Mesendoderm (in vitro differentiated cells): ENCODE results near the gene RHOB.

Experiments used
- DNase-seq: peaks from one replicate; pipeline ENCODE4 v3.0.0; 2013
- H2AK5ac ChIP-seq: 2 replicates; pipeline ENCODE4 v1.6.1; 2013; ENCODE audit warnings: low read length, inconsistent platforms
- H2BK120ac ChIP-seq: 2 replicates; pipeline ENCODE4 v1.6.1; 2013; ENCODE audit warnings: low read depth, mild to moderate bottlenecking, low read length, moderate library complexity, mixed read lengths
- H2BK15ac ChIP-seq: replicated peaks from 2 replicates; pipeline ENCODE4 v1.6.1; 2013; ENCODE audit warnings: low read depth, mild to moderate bottlenecking, moderate library complexity
- H2BK5ac ChIP-seq: 2 replicates; pipeline ENCODE4 v1.6.1; 2013; ENCODE audit warnings: low read length, inconsistent platforms
- H3K18ac ChIP-seq: 2 replicates; pipeline ENCODE4 v1.6.1; 2013; ENCODE audit warnings: mild to moderate bottlenecking, low read length, mixed read lengths
- H3K23ac ChIP-seq: one replicate; pipeline ENCODE4 v1.6.1; 2013; ENCODE audit warnings: low read length
- H3K27ac ChIP-seq: 2 replicates; pipeline ENCODE4 v1.5.1; 2013; ENCODE audit warnings: low read depth, mild to moderate bottlenecking, inconsistent platforms, low read length, moderate library complexity
- H3K27me3 ChIP-seq: 2 replicates; pipeline ENCODE4 v1.6.1; 2013; ENCODE audit warnings: low read length, control low read depth, mild to moderate bottlenecking, inconsistent platforms; ENCODE audit not compliant: insufficient read depth, poor library complexity
- H3K36me3 ChIP-seq: 2 replicates; pipeline ENCODE4 v1.6.1; 2013; ENCODE audit warnings: low read length, inconsistent platforms; ENCODE audit not compliant: control insufficient read depth, insufficient read depth
- H3K4ac ChIP-seq: one replicate; pipeline ENCODE4 v1.6.1; 2013; ENCODE audit warnings: low read depth, mild to moderate bottlenecking, low read length, moderate library complexity
- H3K4me1 ChIP-seq: 2 replicates; pipeline ENCODE4 v1.6.1; 2013; ENCODE audit warnings: low read depth, low read length, inconsistent platforms; ENCODE audit not compliant: control insufficient read depth
- H3K4me2 ChIP-seq: 2 replicates; pipeline ENCODE4 v1.6.1; 2013; ENCODE audit warnings: low read length
- H3K4me3 ChIP-seq: 2 replicates; pipeline ENCODE4 v1.5.1; 2013; ENCODE audit warnings: mild to moderate bottlenecking, low read length
- H3K56ac ChIP-seq: one replicate; pipeline ENCODE4 v1.6.1; 2013; ENCODE audit warnings: low read length
- H3K79me1 ChIP-seq: 2 replicates; pipeline ENCODE4 v1.6.1; 2013; ENCODE audit warnings: low read length, inconsistent platforms
- H3K79me2 ChIP-seq: 2 replicates; pipeline ENCODE4 v1.6.1; 2013; ENCODE audit warnings: mild to moderate bottlenecking, low read length; ENCODE audit not compliant: control insufficient read depth, insufficient read depth
- H3K9ac ChIP-seq: 2 replicates; pipeline ENCODE4 v1.6.1; 2013; ENCODE audit warnings: low read length, inconsistent platforms
- H4K5ac ChIP-seq: one replicate; pipeline ENCODE4 v1.6.1; 2013; ENCODE audit warnings: low read length
- H4K8ac ChIP-seq: one replicate; pipeline ENCODE4 v1.6.1; 2013; ENCODE audit warnings: low read depth, mild to moderate bottlenecking, control low read depth, low read length, moderate library complexity
- WGBS: extraction: QIAGEN DNeasy Blood & Tissue Kit; methylation state at CpG from one replicate; pipeline ENCODE4 v1.1.7; 2013; ENCODE audit warnings: low lambda C conversion rate, missing lambda C conversion rate; ENCODE audit not compliant: insufficient coverage; ENCODE audit errors: extremely low coverage; 5-methylcytosine and 5-hydroxymethylcytosine counted together

RHOB gene

GRCh38 chr2:20447437-20448245 is 767 bp downstream of the RHOB start:
- Histone ChIP-seq H3K36me3 (no peaks in the 10 kb centered on the region), H2BK5ac (peak overlapping the region; percentile 72), H3K27ac (peak overlapping the region; percentile 65), H3K56ac (peak overlapping the region; percentile 97), H3K27me3 (no peaks in the 10 kb centered on the region), H3K18ac (peak overlapping the region; percentile 57), H2BK15ac (no peak overlapping the region), H2BK120ac (no peak overlapping the region), H3K79me2 (peaks cover 19% of the 10 kb centered on the region), H3K9ac (peak overlapping the region; percentile 97), H3K79me1 (no peaks in the 10 kb centered on the region), H3K4me2 (peak overlapping the region; percentile 80), H4K5ac (no peak overlapping the region), H4K8ac (no peak overlapping the region), H2AK5ac (no peak overlapping the region), H3K23ac (peak overlapping the region; percentile 32), H3K4me3 (peak overlapping the region; percentile 80), H3K4me1 (peaks cover 10% of the 10 kb centered on the region), H3K4ac (no peak overlapping the region)
- peak; percentile 61 for DNase-seq
- WGBS = no CpG with 5 or more reads among the region's 78 CpGs

- no peaks in the 10 kb centered on the region for H3K27me3 ChIP-seq
- no peak overlapping the region for H2BK5ac ChIP-seq
- H3K27ac ChIP-seq = peak overlapping the region; percentile 4
- peak overlapping the region; percentile 80 for H3K4me2 ChIP-seq
- peaks cover 19% of the 10 kb centered on the region for H3K79me2 ChIP-seq
- WGBS = 100% methylated on average over 1 of the region's 26 CpGs
- peak overlapping the region; percentile 80 for H3K4me3 ChIP-seq
- peaks cover 10% of the 10 kb centered on the region for H3K4me1 ChIP-seq
- H4K8ac ChIP-seq = no peak overlapping the region
- H3K36me3 ChIP-seq = no peaks in the 10 kb centered on the region
- peak overlapping the region; percentile 32 for H3K23ac ChIP-seq
- no peak overlapping the region for H3K18ac ChIP-seq
- H3K4ac ChIP-seq = no peak overlapping the region
- no peak overlapping the region for H4K5ac ChIP-seq
- H2BK15ac ChIP-seq = no peak overlapping the region
- no peak overlapping the region for H2BK120ac ChIP-seq
- H2AK5ac ChIP-seq = no peak overlapping the region
- peak overlapping the region; percentile 97 for H3K56ac ChIP-seq
- DNase-seq = peak; percentile 42
- no peaks in the 10 kb centered on the region for H3K79me1 ChIP-seq
- H3K9ac ChIP-seq = peak overlapping the region; percentile 97
Measured at GRCh38 chr2:20448246-20448976, 1.5 kb downstream of the RHOB start.

- Histone ChIP-seq H3K4ac (no peak overlapping the region), H4K8ac (no peak overlapping the region), H2BK15ac (no peak overlapping the region), H3K27me3 (no peaks in the 10 kb centered on the region), H3K4me3 (peak overlapping the region; percentile 80), H2BK5ac (no peak overlapping the region), H3K56ac (no peak overlapping the region), H3K79me1 (no peaks in the 10 kb centered on the region), H4K5ac (no peak overlapping the region), H2AK5ac (no peak overlapping the region), H2BK120ac (no peak overlapping the region), H3K18ac (no peak overlapping the region), H3K23ac (no peak overlapping the region), H3K9ac (peak overlapping the region; percentile 97), H3K79me2 (peaks cover 19% of the 10 kb centered on the region), H3K4me1 (peaks cover 10% of the 10 kb centered on the region), H3K27ac (no peak overlapping the region), H3K4me2 (peak overlapping the region; percentile 80), H3K36me3 (no peaks in the 10 kb centered on the region)
- no CpG with 5 or more reads among the region's 1 CpG for WGBS
- DNase-seq = no peak
Measured at GRCh38 chr2:20448977-20449306, 2.1 kb downstream of the RHOB start.

- no peak overlapping the region for H3K4ac ChIP-seq
- WGBS = no CpG with 5 or more reads among the region's 7 CpGs
- H4K5ac ChIP-seq = no peak overlapping the region
- H2BK5ac ChIP-seq = no peak overlapping the region
- H2BK120ac ChIP-seq = no peak overlapping the region
- peak; percentile 81 for DNase-seq
- no peak overlapping the region for H3K23ac ChIP-seq
- no peaks in the 10 kb centered on the region for H3K27me3 ChIP-seq
- no peak overlapping the region for H3K27ac ChIP-seq
- H3K4me3 ChIP-seq = no peak overlapping the region
- H3K9ac ChIP-seq = peak overlapping the region; percentile 3
- no peak overlapping the region for H3K56ac ChIP-seq
- no peak overlapping the region for H4K8ac ChIP-seq
- H2BK15ac ChIP-seq = no peak overlapping the region
- H3K36me3 ChIP-seq = no peaks in the 10 kb centered on the region
- H3K79me1 ChIP-seq = no peaks in the 10 kb centered on the region
- peak overlapping the region; percentile 31 for H3K4me2 ChIP-seq
- H3K4me1 ChIP-seq = peaks cover 10% of the 10 kb centered on the region
- no peak overlapping the region for H2AK5ac ChIP-seq
- H3K79me2 ChIP-seq = peaks cover 19% of the 10 kb centered on the region
- no peak overlapping the region for H3K18ac ChIP-seq
Measured at GRCh38 chr2:20449501-20450200, 2.8 kb downstream of the RHOB start.

- Histone ChIP-seq H2BK5ac (no peak overlapping the region), H4K8ac (no peak overlapping the region), H3K36me3 (no peaks in the 10 kb centered on the region), H3K27me3 (no peaks in the 10 kb centered on the region), H3K18ac (peak overlapping the region; percentile 16), H2BK15ac (no peak overlapping the region), H3K4me3 (no peak overlapping the region), H3K79me1 (no peaks in the 10 kb centered on the region), H2BK120ac (no peak overlapping the region), H3K27ac (no peak overlapping the region), H3K56ac (no peak overlapping the region), H3K4me1 (peaks cover 10% of the 10 kb centered on the region), H4K5ac (no peak overlapping the region), H3K4ac (no peak overlapping the region), H3K9ac (peak overlapping the region; percentile 7), H2AK5ac (no peak overlapping the region), H3K79me2 (peaks cover 19% of the 10 kb centered on the region), H3K23ac (no peak overlapping the region), H3K4me2 (no peak overlapping the region)
- peak; percentile 91 for DNase-seq
- no CpG with 5 or more reads among the region's 6 CpGs for WGBS
Measured at GRCh38 chr2:20450201-20450999, 3.5 kb downstream of the RHOB start.
